ENCODE measurements around the gene FGFR2. TPM values are rescaled to one million over a fixed set of nuclear protein-coding genes. Genes with fewer than 3 reads are reported as not detected.

FGFR2 gene
- polyA plus RNA-seq, 1 of the 3 experiments (the other 2 are of a cell fraction) = 0.02 TPM

- Histone ChIP-seq H2AFZ (ENCODE audit: low read depth) (no peak overlapping the region), H3K9ac (no peak overlapping the region), H3K36me3 (replicated peaks in 1 of 2; ENCODE audit: control insufficient read depth in 1 of 2, insufficient read depth in 2 of 2, low read length in 1 of 2) (no peaks in the 10 kb centered on the region), H3K4me1 (ENCODE audit: control insufficient read depth in 1 of 2, insufficient read depth in 2 of 2, low read depth in 1 of 2, low read length in 1 of 2) (peaks cover 0 to 5% of the 10 kb centered on the region in 2 experiments; a peak in 1 of 4 replicates), H3K27me3 (ENCODE audit: insufficient read depth) (no peaks in the 10 kb centered on the region), H3F3A (replicated peaks; ENCODE audit: insufficient read depth) (no peaks in the 10 kb centered on the region), H3K4me3 (ENCODE audit: low read depth in 2 of 2, low read length in 1 of 2) (no peak overlapping the region), H4K20me1 (ENCODE audit: insufficient read depth) (no peaks in the 10 kb centered on the region), H3K4me2 (no peak overlapping the region), H3K9me3 (no peaks in the 10 kb centered on the region), H3K79me2 (ENCODE audit: insufficient read depth) (no peaks in the 10 kb centered on the region), H3K9me2 (no peaks in the 10 kb centered on the region), H3K27ac (ENCODE audit: low read depth in 2 of 2, low read length in 1 of 2) (no peak overlapping the region)
- ChIA-PET POLR2A (no interaction called here), CTCF (interaction anchor here (1.2 to 5.4 kb wide), 3 partner anchors 18 to 23 kb away, joined by 3 to 54 read pairs (median 3); no protein-coding TSS in a partner anchor)
- TF ChIP-seq SIN3A (IDR thresholded peaks at IDR 0.05; ENCODE audit: borderline replicate concordance, low read depth, low read length) = no peak
- TF ChIP-seq MXI1 (IDR thresholded peaks at IDR 0.05; ENCODE audit: low read depth, low read length) = no peak
- TF ChIP-seq ELF1 (IDR thresholded peaks at IDR 0.05) = no peak
- no peak for TF ChIP-seq ZBTB33 (IDR thresholded peaks at IDR 0.05; ENCODE audit: borderline replicate concordance, low read depth)
- TF ChIP-seq, protein P1, sequence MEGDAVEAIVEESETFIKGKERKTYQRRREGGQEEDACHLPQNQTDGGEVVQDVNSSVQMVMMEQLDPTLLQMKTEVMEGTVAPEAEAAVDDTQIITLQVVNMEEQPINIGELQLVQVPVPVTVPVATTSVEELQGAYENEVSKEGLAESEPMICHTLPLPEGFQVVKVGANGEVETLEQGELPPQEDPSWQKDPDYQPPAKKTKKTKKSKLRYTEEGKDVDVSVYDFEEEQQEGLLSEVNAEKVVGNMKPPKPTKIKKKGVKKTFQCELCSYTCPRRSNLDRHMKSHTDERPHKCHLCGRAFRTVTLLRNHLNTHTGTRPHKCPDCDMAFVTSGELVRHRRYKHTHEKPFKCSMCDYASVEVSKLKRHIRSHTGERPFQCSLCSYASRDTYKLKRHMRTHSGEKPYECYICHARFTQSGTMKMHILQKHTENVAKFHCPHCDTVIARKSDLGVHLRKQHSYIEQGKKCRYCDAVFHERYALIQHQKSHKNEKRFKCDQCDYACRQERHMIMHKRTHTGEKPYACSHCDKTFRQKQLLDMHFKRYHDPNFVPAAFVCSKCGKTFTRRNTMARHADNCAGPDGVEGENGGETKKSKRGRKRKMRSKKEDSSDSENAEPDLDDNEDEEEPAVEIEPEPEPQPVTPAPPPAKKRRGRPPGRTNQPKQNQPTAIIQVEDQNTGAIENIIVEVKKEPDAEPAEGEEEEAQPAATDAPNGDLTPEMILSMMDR (IDR thresholded peaks at IDR 0.05) = no peak
- no peak for TF ChIP-seq EZH2phosphoT487 (IDR thresholded peaks at IDR 0.05; ENCODE audit: borderline replicate concordance, low read depth)
- no peak for TF ChIP-seq JUND (IDR thresholded peaks at IDR 0.05)
- no peak for TF ChIP-seq FOXJ3 (CRISPR knock-in tag; IDR thresholded peaks at IDR 0.05)
- TF ChIP-seq NRF1 (IDR thresholded peaks at IDR 0.05; ENCODE audit: low read depth, low read length) = no peak
- TF ChIP-seq, protein P2, sequence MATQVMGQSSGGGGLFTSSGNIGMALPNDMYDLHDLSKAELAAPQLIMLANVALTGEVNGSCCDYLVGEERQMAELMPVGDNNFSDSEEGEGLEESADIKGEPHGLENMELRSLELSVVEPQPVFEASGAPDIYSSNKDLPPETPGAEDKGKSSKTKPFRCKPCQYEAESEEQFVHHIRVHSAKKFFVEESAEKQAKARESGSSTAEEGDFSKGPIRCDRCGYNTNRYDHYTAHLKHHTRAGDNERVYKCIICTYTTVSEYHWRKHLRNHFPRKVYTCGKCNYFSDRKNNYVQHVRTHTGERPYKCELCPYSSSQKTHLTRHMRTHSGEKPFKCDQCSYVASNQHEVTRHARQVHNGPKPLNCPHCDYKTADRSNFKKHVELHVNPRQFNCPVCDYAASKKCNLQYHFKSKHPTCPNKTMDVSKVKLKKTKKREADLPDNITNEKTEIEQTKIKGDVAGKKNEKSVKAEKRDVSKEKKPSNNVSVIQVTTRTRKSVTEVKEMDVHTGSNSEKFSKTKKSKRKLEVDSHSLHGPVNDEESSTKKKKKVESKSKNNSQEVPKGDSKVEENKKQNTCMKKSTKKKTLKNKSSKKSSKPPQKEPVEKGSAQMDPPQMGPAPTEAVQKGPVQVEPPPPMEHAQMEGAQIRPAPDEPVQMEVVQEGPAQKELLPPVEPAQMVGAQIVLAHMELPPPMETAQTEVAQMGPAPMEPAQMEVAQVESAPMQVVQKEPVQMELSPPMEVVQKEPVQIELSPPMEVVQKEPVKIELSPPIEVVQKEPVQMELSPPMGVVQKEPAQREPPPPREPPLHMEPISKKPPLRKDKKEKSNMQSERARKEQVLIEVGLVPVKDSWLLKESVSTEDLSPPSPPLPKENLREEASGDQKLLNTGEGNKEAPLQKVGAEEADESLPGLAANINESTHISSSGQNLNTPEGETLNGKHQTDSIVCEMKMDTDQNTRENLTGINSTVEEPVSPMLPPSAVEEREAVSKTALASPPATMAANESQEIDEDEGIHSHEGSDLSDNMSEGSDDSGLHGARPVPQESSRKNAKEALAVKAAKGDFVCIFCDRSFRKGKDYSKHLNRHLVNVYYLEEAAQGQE (IDR thresholded peaks at IDR 0.05; ENCODE audit: low read depth, low read length) = no peak
- TF ChIP-seq, protein P3, sequence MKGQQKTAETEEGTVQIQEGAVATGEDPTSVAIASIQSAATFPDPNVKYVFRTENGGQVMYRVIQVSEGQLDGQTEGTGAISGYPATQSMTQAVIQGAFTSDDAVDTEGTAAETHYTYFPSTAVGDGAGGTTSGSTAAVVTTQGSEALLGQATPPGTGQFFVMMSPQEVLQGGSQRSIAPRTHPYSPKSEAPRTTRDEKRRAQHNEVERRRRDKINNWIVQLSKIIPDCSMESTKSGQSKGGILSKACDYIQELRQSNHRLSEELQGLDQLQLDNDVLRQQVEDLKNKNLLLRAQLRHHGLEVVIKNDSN (IDR thresholded peaks at IDR 0.05; ENCODE audit: borderline replicate concordance, low read depth) = no peak
- no peak for TF ChIP-seq MAX (IDR thresholded peaks at IDR 0.05; ENCODE audit: low read depth)
- TF ChIP-seq FOSL2 (IDR thresholded peaks at IDR 0.05; ENCODE audit: borderline replicate concordance, low read depth) = no peak
- TF ChIP-seq, protein P4, sequence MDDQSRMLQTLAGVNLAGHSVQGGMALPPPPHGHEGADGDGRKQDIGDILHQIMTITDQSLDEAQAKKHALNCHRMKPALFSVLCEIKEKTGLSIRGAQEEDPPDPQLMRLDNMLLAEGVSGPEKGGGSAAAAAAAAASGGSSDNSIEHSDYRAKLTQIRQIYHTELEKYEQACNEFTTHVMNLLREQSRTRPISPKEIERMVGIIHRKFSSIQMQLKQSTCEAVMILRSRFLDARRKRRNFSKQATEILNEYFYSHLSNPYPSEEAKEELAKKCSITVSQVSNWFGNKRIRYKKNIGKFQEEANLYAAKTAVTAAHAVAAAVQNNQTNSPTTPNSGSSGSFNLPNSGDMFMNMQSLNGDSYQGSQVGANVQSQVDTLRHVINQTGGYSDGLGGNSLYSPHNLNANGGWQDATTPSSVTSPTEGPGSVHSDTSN (IDR thresholded peaks at IDR 0.05) = no peak
- no peak for TF ChIP-seq GATA2 (CRISPR knock-in tag; IDR thresholded peaks at IDR 0.05)
- 63% methylated on average over 15 of the region's 15 CpGs for whole genome bisulfite sequencing (ENCODE audit: low lambda C conversion rate)
- no peak for DNase-seq
Measured at GRCh38 chr10:121627876-121628581, 29.8 kb upstream of the FGFR2 start.

All from SK-N-SH (cell line).